ENCODE results near the gene SPDEF.

GRCh38 chr6:34595332-34596184, 39.4 kb upstream of the SPDEF start:
- TF ChIP-seq CTCF (IDR thresholded peaks at IDR 0.05) (no peak), POLR2AphosphoS5 (IDR thresholded peaks at IDR 0.05) (no peak)
